Pulmonary artery endothelial cell (primary cell): ENCODE results near the gene CDK5RAP2. TPM values are rescaled to one million over a fixed set of nuclear protein-coding genes. Genes with fewer than 3 reads are reported as not detected.
"Not testable (repeated sequence)": the region's sequence is repeated elsewhere in the genome, so short reads cannot be mapped to it uniquely, and the experiment has no call there.

ENCODE experiments used
- DNase-seq: peaks from one replicate; pipeline ENCODE4 v3.0.0-alpha.2; 2011; ENCODE audit warnings: low read depth, low spot score
- total RNA-seq: library from RNA; depleted of rRNA; stranded (reverse); fragments of >200 nt; gene quantifications from 2 replicates; pipeline ENCODE4 v1.2.3, GENCODE V29; 2014

The CDK5RAP2 gene
- total RNA-seq, 1 donor from 2014 or later = 26.5 TPM

- DNase-seq = not testable (repeated sequence)
These were observed 64.0 kb downstream of the CDK5RAP2 start for GRCh38 chr9:120515996-120516395.

GRCh38 chr9:120515481-120515880, 64.5 kb downstream of the CDK5RAP2 start:
- DNase-seq = not testable (repeated sequence)

- no peak for DNase-seq
These were observed 65.6 kb downstream of the CDK5RAP2 start for GRCh38 chr9:120514405-120514804.

- DNase-seq = no peak
These were observed 66.1 kb downstream of the CDK5RAP2 start for GRCh38 chr9:120513825-120514396.

GRCh38 chr9:120510816-120511215, 69.2 kb downstream of the CDK5RAP2 start:
- no peak for DNase-seq

GRCh38 chr9:120507936-120508510, 71.9 kb downstream of the CDK5RAP2 start:
- DNase-seq = no peak

GRCh38 chr9:120505186-120505585, 74.8 kb downstream of the CDK5RAP2 start:
- no peak for DNase-seq

GRCh38 chr9:120500733-120501132, 79.2 kb downstream of the CDK5RAP2 start:
- no peak for DNase-seq

- DNase-seq = not testable (repeated sequence)
These were observed 82.1 kb downstream of the CDK5RAP2 start for GRCh38 chr9:120497865-120498264.

- DNase-seq = not testable (repeated sequence)
These were observed 83.5 kb downstream of the CDK5RAP2 start for GRCh38 chr9:120496438-120496837.

- no peak for DNase-seq
These were observed 88.9 kb downstream of the CDK5RAP2 start for GRCh38 chr9:120490888-120491595.

- no peak for DNase-seq
These were observed 93.1 kb downstream of the CDK5RAP2 start for GRCh38 chr9:120486835-120487234.

- DNase-seq = no peak
These were observed 93.6 kb downstream of the CDK5RAP2 start for GRCh38 chr9:120486347-120486746.

- DNase-seq = no peak
These were observed 94.2 kb downstream of the CDK5RAP2 start for GRCh38 chr9:120485788-120486187.

GRCh38 chr9:120484162-120484561, 95.8 kb downstream of the CDK5RAP2 start:
- no peak for DNase-seq

- no peak for DNase-seq
These were observed 97.4 kb downstream of the CDK5RAP2 start for GRCh38 chr9:120482424-120483186.

GRCh38 chr9:120481846-120482245, 98.1 kb downstream of the CDK5RAP2 start:
- DNase-seq = no peak

GRCh38 chr9:120481248-120481647, 98.7 kb downstream of the CDK5RAP2 start:
- DNase-seq = no peak

GRCh38 chr9:120480707-120481106, 99.3 kb downstream of the CDK5RAP2 start:
- DNase-seq = no peak

GRCh38 chr9:120478208-120478607, 101.8 kb downstream of the CDK5RAP2 start:
- DNase-seq = no peak

GRCh38 chr9:120477534-120478001, 102.4 kb downstream of the CDK5RAP2 start:
- no peak for DNase-seq

GRCh38 chr9:120475341-120475740, 104.6 kb downstream of the CDK5RAP2 start:
- DNase-seq = no peak
